Activated CD4-positive, alpha-beta memory T cell treated with anti-CD3 and anti-CD28 coated beads, Interleukin-2, amount 10 ng/mL, durations not matched to agents 7 days and 5 days (primary cell): ENCODE data around the gene CNTNAP2. TPM values are rescaled to one million over a fixed set of nuclear protein-coding genes. Genes with fewer than 3 reads are reported as not detected.
"Not testable (repeated sequence)": the region's sequence is repeated elsewhere in the genome, so short reads cannot be mapped to it uniquely, and the experiment has no call there.

Experiments
- CTCF ChIA-PET: fragments of 350-600 bp; sonication (Branson Sonifier 250); formaldehyde crosslinking; loops from one replicate; lab custom pipeline; 2021; ENCODE audit warnings: antibody characterized with exemption, inconsistent platforms; lab: Charles Lee
- POLR2A ChIA-PET: fragments of 350-600 bp; sonication (Branson Sonifier 250); formaldehyde crosslinking; loops from one replicate; lab custom pipeline; 2021; ENCODE audit warnings: antibody characterized with exemption; lab: Charles Lee
- DNase-seq: peaks from one replicate; pipeline ENCODE4 v3.0.0-alpha.2; 2020
- H3K27ac Mint-ChIP-seq: one replicate; pipeline ENCODE4 v1.8.0; 2021; ENCODE audit warnings: mild to moderate bottlenecking, mixed read lengths
- H3K27me3 Mint-ChIP-seq: one replicate; pipeline ENCODE4 v1.8.0; 2021; ENCODE audit warnings: mixed read lengths
- H3K36me3 Mint-ChIP-seq: one replicate; pipeline ENCODE4 v1.8.0; 2021; ENCODE audit warnings: low read depth, mixed read lengths
- H3K4me1 Mint-ChIP-seq: one replicate; pipeline ENCODE4 v1.8.0; 2021; ENCODE audit warnings: mixed read lengths
- H3K4me3 Mint-ChIP-seq: one replicate; pipeline ENCODE4 v1.8.0; 2021; ENCODE audit warnings: mild to moderate bottlenecking, mixed read lengths
- H3K9me3 Mint-ChIP-seq: one replicate; pipeline ENCODE4 v1.8.0; 2021; ENCODE audit warnings: mixed read lengths
- total RNA-seq, 2 experiments: library from RNA; stranded (reverse); gene quantifications; one replicate each; pipeline ENCODE4 v1.2.3, GENCODE V29; 2021

CNTNAP2 gene
- total RNA-seq, 2 experiments from 2014 or later, result not detected

DNA sequence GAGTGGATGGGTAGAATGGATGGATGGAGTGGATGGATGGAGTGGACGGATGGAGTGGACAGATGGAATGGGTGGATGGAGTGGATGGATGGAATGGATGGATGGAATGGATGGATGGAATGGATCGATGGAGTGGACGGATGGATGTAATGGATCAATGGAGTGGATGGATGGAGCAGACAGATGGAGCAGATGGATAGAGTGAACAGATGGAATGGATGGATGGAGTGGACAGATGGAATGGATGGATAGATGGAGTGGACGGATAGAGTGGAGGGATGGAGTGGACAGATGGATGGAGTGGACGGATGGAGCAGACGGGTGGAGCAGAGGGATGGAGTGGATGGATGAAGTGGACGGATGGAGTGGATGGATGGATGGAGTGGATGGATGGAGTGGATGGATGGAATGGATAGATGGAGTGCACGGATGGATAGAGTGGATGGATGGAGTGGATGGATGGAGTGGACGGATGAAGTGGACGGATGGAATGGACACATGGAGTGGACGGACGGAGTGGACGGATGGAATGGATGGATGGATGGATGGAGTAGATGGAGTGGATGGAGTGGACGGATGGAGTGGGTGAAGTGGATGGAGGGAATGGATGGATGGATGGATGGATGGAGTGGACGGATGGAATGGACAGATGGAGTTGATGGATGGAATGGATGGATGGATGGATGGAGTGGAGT, 2213.7 kb downstream of the CNTNAP2 start:
- Mint-ChIP-seq H3K4me1 (no peaks in the 10 kb centered on the region), H3K36me3 (peaks cover 11% of the 10 kb centered on the region), H3K9me3 (peaks cover 23% of the 10 kb centered on the region), H3K27me3 (peaks cover 5% of the 10 kb centered on the region), H3K27ac (no peak overlapping the region), H3K4me3 (no peak overlapping the region)
- DNase-seq, result no peak
- POLR2A ChIA-PET, result no interaction called here
- CTCF ChIA-PET, result no interaction called here

GRCh38 chr7:148330822-148331221, 2214.2 kb downstream of the CNTNAP2 start:
- no peaks in the 10 kb centered on the region for H3K4me1 Mint-ChIP-seq
- H3K9me3 Mint-ChIP-seq, result peaks cover 23% of the 10 kb centered on the region
- no peak overlapping the region for H3K4me3 Mint-ChIP-seq
- ChIA-PET CTCF (no interaction called here), POLR2A (no interaction called here)
- DNase-seq, result no peak
- H3K27ac Mint-ChIP-seq, result no peak overlapping the region
- peaks cover 7% of the 10 kb centered on the region for H3K27me3 Mint-ChIP-seq
- H3K36me3 Mint-ChIP-seq, result peaks cover 11% of the 10 kb centered on the region

GRCh38 chr7:148331456-148331855, 2214.9 kb downstream of the CNTNAP2 start:
- POLR2A ChIA-PET, H3K27me3 Mint-ChIP-seq, H3K27ac Mint-ChIP-seq, DNase-seq, H3K4me3 Mint-ChIP-seq, H3K4me1 Mint-ChIP-seq, CTCF ChIA-PET: not testable (repeated sequence)
- peaks cover 11% of the 10 kb centered on the region for H3K36me3 Mint-ChIP-seq
- peaks cover 23% of the 10 kb centered on the region for H3K9me3 Mint-ChIP-seq

DNA sequence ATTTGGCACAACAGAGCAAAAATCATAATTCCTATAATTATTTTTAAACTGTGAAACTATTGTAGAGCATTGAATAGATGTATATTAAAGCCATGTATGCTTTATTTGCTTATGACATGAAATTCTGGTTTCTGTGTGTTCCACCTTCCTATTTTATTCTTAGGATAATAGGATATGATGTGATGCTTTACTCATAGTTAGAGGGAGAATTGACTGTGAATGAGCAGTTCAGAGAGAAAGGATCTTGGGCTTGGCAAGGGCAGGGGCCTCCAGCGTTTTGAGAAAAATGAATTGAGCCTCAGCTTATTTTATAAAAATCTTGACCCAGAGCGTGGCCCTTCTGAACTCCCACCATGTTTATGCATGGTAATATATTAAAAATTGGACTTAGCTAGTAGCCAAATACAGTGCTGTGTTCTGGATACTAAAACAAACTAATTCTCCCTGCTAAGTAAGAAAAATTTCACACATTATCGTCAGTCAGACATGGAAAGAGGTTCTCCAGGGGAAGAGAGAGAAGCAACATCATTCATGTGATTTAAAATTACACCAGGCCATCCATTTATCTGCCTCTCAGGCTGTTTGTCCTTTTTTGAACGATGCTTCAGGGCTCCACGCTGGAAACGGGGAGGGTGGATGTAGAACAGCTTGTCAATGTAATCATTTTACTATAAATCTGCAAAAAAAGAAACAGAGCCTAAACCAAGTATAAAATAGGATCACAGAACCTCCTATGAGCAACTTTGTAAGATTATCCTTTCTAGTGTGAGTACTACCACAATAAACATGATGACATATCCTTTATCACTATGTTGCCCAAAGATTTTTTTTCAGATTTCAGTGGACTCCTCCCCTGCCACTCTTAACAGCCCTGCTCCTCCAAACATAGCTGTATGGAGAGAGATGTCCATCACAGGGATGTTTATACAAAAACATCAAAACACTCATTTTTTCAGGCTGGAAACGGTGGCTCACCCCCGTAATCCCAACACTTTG, 2215.9 kb downstream of the CNTNAP2 start:
- peaks cover 11% of the 10 kb centered on the region for H3K36me3 Mint-ChIP-seq
- H3K4me1 Mint-ChIP-seq, result no peaks in the 10 kb centered on the region
- DNase-seq, result no peak
- ChIA-PET CTCF (no interaction called here), POLR2A (no interaction called here)
- no peak overlapping the region for H3K4me3 Mint-ChIP-seq
- H3K27ac Mint-ChIP-seq, result no peak overlapping the region
- peaks cover 17% of the 10 kb centered on the region for H3K27me3 Mint-ChIP-seq
- H3K9me3 Mint-ChIP-seq, result peaks cover 23% of the 10 kb centered on the region

DNA sequence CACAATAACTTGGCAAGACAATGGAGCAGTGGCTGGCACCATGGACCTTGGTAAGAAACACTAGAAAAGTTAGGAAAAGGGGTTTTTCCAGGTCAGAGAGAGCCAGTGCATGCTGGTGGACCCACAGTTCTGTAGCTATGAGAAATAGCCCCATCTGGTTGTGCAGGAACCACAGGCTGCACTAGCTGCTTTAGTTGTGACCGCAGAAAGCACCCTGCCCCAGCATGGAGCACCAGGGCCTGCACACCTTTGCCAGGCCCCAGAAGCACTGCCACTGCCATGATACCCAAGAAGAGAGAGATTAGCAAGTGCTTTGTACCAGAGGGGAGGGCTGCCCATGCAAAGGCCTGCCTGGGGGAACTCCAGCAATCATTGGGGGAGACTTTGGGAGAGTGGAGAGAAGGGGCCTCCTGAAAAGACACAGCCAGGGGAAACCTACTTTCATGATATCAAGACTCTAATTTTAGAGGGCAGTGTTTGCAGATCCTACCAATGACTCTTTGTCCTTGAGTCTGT, 2217.9 kb downstream of the CNTNAP2 start:
- CTCF ChIA-PET, result no interaction called here
- Mint-ChIP-seq H3K4me1 (no peaks in the 10 kb centered on the region), H3K27ac (no peak overlapping the region), H3K36me3 (peaks cover 11% of the 10 kb centered on the region), H3K27me3 (peaks cover 36% of the 10 kb centered on the region), H3K4me3 (no peak overlapping the region), H3K9me3 (peaks cover 20% of the 10 kb centered on the region)
- no peak for DNase-seq
- POLR2A ChIA-PET, result no interaction called here

- Mint-ChIP-seq H3K4me1 (no peaks in the 10 kb centered on the region), H3K4me3 (no peak overlapping the region), H3K36me3 (peaks cover 8% of the 10 kb centered on the region), H3K27me3 (peaks cover 42% of the 10 kb centered on the region), H3K9me3 (peaks cover 15% of the 10 kb centered on the region), H3K27ac (no peak overlapping the region)
- ChIA-PET CTCF (no interaction called here), POLR2A (no interaction called here)
- no peak for DNase-seq
Observed at GRCh38 chr7:148334959-148335577, 2218.5 kb downstream of the CNTNAP2 start.

DNA sequence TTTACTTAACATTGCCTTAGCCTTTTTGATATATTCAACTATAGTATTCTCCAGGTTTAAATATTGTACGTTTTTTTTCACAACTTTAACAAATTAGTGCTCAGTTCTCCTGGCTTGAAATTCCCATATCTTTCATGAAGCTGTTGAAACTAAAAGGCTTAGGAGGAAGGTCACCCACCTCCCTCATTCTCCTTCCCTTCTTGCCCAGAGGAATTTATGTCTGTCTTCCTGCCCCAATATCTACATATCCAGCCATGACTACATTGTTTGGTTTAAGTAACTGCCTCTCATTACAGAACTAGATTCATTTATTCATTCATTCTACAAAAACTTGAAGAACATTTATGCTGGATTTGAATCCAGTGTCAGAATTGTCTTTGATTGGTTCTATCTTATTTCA, 2219.2 kb downstream of the CNTNAP2 start:
- H3K4me1 Mint-ChIP-seq, result no peaks in the 10 kb centered on the region
- H3K9me3 Mint-ChIP-seq, result peaks cover 8% of the 10 kb centered on the region
- H3K4me3 Mint-ChIP-seq, result no peak overlapping the region
- ChIA-PET POLR2A (no interaction called here), CTCF (no interaction called here)
- H3K27ac Mint-ChIP-seq, result no peak overlapping the region
- H3K36me3 Mint-ChIP-seq, result peaks cover under 1% of the 10 kb centered on the region
- H3K27me3 Mint-ChIP-seq, result peaks cover 49% of the 10 kb centered on the region
- DNase-seq, result no peak

- no peaks in the 10 kb centered on the region for H3K4me1 Mint-ChIP-seq
- H3K4me3 Mint-ChIP-seq, result no peak overlapping the region
- ChIA-PET POLR2A (no interaction called here), CTCF (no interaction called here)
- peaks cover 4% of the 10 kb centered on the region for H3K9me3 Mint-ChIP-seq
- no peak for DNase-seq
- no peak overlapping the region for H3K27ac Mint-ChIP-seq
- H3K27me3 Mint-ChIP-seq, result peaks cover 53% of the 10 kb centered on the region
- H3K36me3 Mint-ChIP-seq, result no peaks in the 10 kb centered on the region
Observed at GRCh38 chr7:148336411-148336810, 2219.8 kb downstream of the CNTNAP2 start.

DNA sequence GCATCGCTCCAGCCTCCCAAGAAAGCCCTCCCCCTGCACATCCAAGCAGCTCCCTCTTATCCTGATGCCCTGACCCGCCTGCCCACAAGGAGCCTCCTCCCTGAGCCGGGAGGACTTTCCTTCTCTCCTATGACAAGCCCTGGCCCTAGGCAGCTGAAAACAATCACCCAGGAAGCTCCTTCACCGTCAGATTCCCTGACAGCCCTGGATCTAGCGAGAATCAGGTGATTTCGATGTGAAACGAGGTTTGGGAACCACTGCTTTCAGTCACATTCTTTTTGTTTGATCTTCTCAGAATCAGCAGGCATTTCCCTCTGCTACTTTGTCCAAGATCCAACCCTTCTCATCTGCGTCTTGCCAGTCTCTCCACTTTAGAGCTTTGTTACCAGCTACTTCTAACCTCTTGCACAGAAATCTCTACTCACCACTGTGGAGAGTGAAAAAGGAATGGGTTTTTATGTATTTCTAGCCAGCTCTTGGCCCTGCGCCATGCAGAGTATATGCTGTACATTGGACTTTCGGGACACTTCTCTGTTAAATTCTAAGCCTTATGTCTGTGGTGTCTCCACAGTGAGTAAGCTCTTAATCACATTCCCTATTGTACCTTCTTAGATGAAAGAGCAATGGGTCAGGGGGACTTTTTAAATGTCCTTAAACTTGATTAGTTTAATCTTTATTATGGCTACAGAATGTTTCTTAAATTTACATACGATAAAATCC, 2220.8 kb downstream of the CNTNAP2 start:
- H3K27me3 Mint-ChIP-seq, result peaks cover 58% of the 10 kb centered on the region
- no peaks in the 10 kb centered on the region for H3K36me3 Mint-ChIP-seq
- ChIA-PET CTCF (no interaction called here), POLR2A (no interaction called here)
- no peaks in the 10 kb centered on the region for H3K9me3 Mint-ChIP-seq
- H3K4me3 Mint-ChIP-seq, result no peak overlapping the region
- H3K4me1 Mint-ChIP-seq, result no peaks in the 10 kb centered on the region
- DNase-seq, result no peak
- no peak overlapping the region for H3K27ac Mint-ChIP-seq

GRCh38 chr7:148337995-148338747, 2221.6 kb downstream of the CNTNAP2 start:
- Mint-ChIP-seq H3K27ac (no peak overlapping the region), H3K4me1 (no peaks in the 10 kb centered on the region), H3K36me3 (no peaks in the 10 kb centered on the region), H3K4me3 (no peak overlapping the region), H3K27me3 (peaks cover 65% of the 10 kb centered on the region), H3K9me3 (no peaks in the 10 kb centered on the region)
- ChIA-PET POLR2A (no interaction called here), CTCF (no interaction called here)
- DNase-seq, result no peak

DNA sequence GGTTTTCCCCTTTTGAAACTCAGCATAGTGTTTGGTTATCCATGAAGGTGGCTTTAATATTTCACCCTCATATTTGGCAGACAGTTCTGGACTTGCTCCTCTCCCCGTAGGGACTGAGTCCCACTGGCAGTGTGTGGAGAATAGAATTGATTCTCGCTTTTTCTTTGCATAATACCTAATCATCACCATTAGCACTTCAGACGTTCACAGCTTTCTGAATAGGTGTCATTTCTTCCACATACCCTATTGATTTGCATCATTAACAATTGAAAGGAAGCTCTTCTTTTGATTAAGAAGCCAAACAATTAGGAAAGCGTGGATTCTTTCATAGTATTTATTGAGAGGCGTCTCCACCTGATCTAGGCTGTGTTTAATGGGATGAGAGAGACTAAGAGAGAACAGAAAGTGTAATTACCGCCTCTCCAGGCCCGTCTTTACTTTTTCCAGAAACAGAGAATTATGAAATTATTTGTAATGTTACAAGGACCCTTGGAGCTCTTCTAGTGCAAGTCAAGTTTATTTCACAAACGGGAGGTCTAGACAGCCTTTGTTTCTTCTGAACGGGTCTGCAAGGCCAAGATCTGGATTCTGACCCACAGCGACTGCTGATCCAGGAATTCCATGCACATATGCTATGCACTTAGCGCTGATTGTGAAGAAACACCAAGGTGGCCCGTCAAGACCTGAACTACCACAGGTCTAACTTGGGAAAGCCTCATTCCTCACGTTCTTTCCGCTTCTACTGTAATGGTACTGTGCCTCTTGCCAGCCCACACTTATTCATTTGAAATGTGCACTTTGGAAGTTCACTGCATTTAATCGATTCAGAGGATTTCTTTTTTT, 2224.1 kb downstream of the CNTNAP2 start:
- Mint-ChIP-seq H3K36me3 (no peaks in the 10 kb centered on the region), H3K4me1 (no peaks in the 10 kb centered on the region), H3K9me3 (no peaks in the 10 kb centered on the region), H3K4me3 (no peak overlapping the region), H3K27ac (no peak overlapping the region), H3K27me3 (peaks cover 59% of the 10 kb centered on the region)
- ChIA-PET CTCF (no interaction called here), POLR2A (no interaction called here)
- DNase-seq, result no peak
